GM12878 (cell line): ENCODE data around the gene C16orf92. TPM values are rescaled to one million over a fixed set of nuclear protein-coding genes. Genes with fewer than 3 reads are reported as not detected.
A peak's percentile ranks its signal among the peaks of the same experiment; 100 is the strongest.

ENCODE experiments used
- ATAC-seq: fragments of 200-7000 bp; cut with Tn5 transposase; 3 replicates; pipeline ENCODE4 v1.9.1; 2020; ENCODE audit warnings: mild to moderate bottlenecking, moderate library complexity
- BruUV-seq: library from RNA; stranded (reverse); fragments of 400-500 nt; replicated peaks from 2 replicates; lab custom pipeline; 2021; lab: Mats Ljungman, UMichigan
- CTCF ChIA-PET: fragments of 300-600 bp; sonication (Branson Sonifier 250); formaldehyde crosslinking; extraction: SDS; loops from one replicate; lab custom pipeline; 2021; ENCODE audit warnings: inconsistent platforms; lab: Yijun Ruan, JAX
- POLR2A ChIA-PET: fragments of 350-600 bp; formaldehyde crosslinking; extraction: SDS; loops from one replicate; lab custom pipeline; 2021; ENCODE audit warnings: inconsistent platforms; lab: Charles Lee
- RAD21 ChIA-PET: fragments of 300-600 bp; sonication (Branson Sonifier 250); formaldehyde crosslinking; loops from one replicate; lab custom pipeline; 2023; ENCODE audit warnings: antibody characterized with exemption; ENCODE audit not compliant: unreplicated experiment; lab: Charles Lee
- SMC1A ChIA-PET: fragments of 300-600 bp; sonication (Branson Sonifier 250); formaldehyde crosslinking; loops from one replicate; lab custom pipeline; 2023; ENCODE audit not compliant: unreplicated experiment, uncharacterized antibody; lab: Charles Lee
- DNase-seq: peaks from one replicate; pipeline ENCODE4 v3.0.0-alpha.2; 2011; ENCODE audit warnings: low read depth, low spot score
- FAIRE-seq: peaks from 3 replicates; lab custom pipeline; 2011; peaks lifted over from hg19 to GRCh38; lab: Jason Lieb, UNC
- H2AFZ ChIP-seq: 2 replicates; pipeline ENCODE4 v1.6.0; 2011; ENCODE audit warnings: low read depth, low read length, control low read depth; ENCODE audit not compliant: control insufficient read depth
- H3K27ac ChIP-seq: 2 replicates; pipeline ENCODE4 v1.5.1; 2011; ENCODE audit warnings: control low read depth; ENCODE audit not compliant: control insufficient read depth, insufficient read depth
- H3K27me3 ChIP-seq, 2 experiments: replicated peaks in 1 of 2; 2 replicates each; pipeline versions ENCODE4 v1.6.0 to v1.6.1; 2011; ENCODE audit warnings: low read length in 1 of 2; ENCODE audit not compliant: control insufficient read depth in 2 of 2, insufficient read depth in 2 of 2
- H3K36me3 ChIP-seq, 2 experiments: 2 replicates each; pipeline ENCODE4 v1.5.1; 2011; ENCODE audit warnings: low read length in 1 of 2; ENCODE audit not compliant: control insufficient read depth in 2 of 2, insufficient read depth in 2 of 2
- H3K4me1 ChIP-seq: 2 replicates; pipeline ENCODE4 v1.6.1; 2011; ENCODE audit warnings: mild to moderate bottlenecking, low read length, moderate library complexity, mixed read lengths; ENCODE audit not compliant: control insufficient read depth, insufficient read depth
- H3K4me2 ChIP-seq: 2 replicates; pipeline ENCODE4 v1.6.0; 2011; ENCODE audit warnings: control low read depth; ENCODE audit not compliant: control insufficient read depth, insufficient read depth
- H3K4me3 ChIP-seq: fragments of 200-600 bp; sonication (generic); 2 replicates; pipeline ENCODE4 v1.5.1; 2016
- H3K79me2 ChIP-seq: 2 replicates; pipeline ENCODE4 v1.6.0; 2011; ENCODE audit warnings: low read length; ENCODE audit not compliant: control insufficient read depth, insufficient read depth
- H3K9ac ChIP-seq: 2 replicates; pipeline ENCODE4 v1.8.0; 2011; ENCODE audit warnings: low read length, control low read depth, mixed read lengths; ENCODE audit not compliant: control insufficient read depth, insufficient read depth
- H3K9me3 ChIP-seq: replicated peaks from 3 replicates; pipeline ENCODE4 v1.5.1; 2011; ENCODE audit warnings: mild to moderate bottlenecking, low read length; ENCODE audit not compliant: control insufficient read depth, insufficient read depth
- H4K20me1 ChIP-seq: 2 replicates; pipeline ENCODE4 v1.6.0; 2011; ENCODE audit not compliant: control insufficient read depth, insufficient read depth
- BCLAF1 ChIP-seq: fragments of 450-650 bp; IDR thresholded peaks from 2 replicates; pipeline ENCODE4 v1.6.1; 2017; ENCODE audit warnings: antibody characterized with exemption, mild to moderate bottlenecking, moderate library complexity
- NR2C2 ChIP-seq: IDR thresholded peaks from 2 replicates; pipeline ENCODE4 v1.6.1; 2011; ENCODE audit warnings: borderline replicate concordance, low read depth; ENCODE audit not compliant: control insufficient read depth, insufficient read length
- POLR2A ChIP-seq: IDR thresholded peaks from 2 replicates; pipeline ENCODE4 v1.6.1; 2011; ENCODE audit warnings: low read depth, mild to moderate bottlenecking, low read length
- WGBS: methylation state at CpG from one replicate; pipeline ENCODE4 v1.1.6; 2016; ENCODE audit warnings: low lambda C conversion rate; ENCODE audit not compliant: insufficient replicate concordance, insufficient coverage; ENCODE audit errors: missing lambda C conversion rate; 5-methylcytosine and 5-hydroxymethylcytosine counted together
- in situ Hi-C: fragments of 300-500 bp; cut with MboI; formaldehyde crosslinking; loops from 9 replicates; pipeline ENCODE4 v1.14.3; 2018; ENCODE audit warnings: mixed read lengths
- intact Hi-C: fragments of 100-400 bp; cut with micrococcal nuclease; formaldehyde crosslinking; loops from one replicate; pipeline ENCODE4 v1.14.2; 2022; ENCODE audit not compliant: unreplicated experiment
- polyA plus RNA-seq, 11 experiments: library from polyadenylated mRNA; depleted of rRNA in 4 of 11; unstranded in 6 of 11; stranded (reverse) in 5 of 11; fragments of >200 nt; fragmentation: Nextera tagmentation in 4 of 11; fragmentation: Illumina TruSeq in 1 of 11; extraction: Ambion mirVana in 4 of 11; extraction: Trizol in 1 of 11; gene quantifications; 1 replicate in 1 of 11; 2 replicates in 10 of 11; pipeline versions ENCODE4 v1.2.1 to v1.2.3, GENCODE V29; 2011 to 2016; ENCODE audit warnings: inconsistent platforms in 2 of 11, missing spikeins in 2 of 11, low read depth in 1 of 11
- total RNA-seq, 4 experiments: library from RNA; depleted of rRNA in 3 of 4; stranded (reverse); fragments of >200 nt in 3 of 4; fragmentation: Illumina TruSeq in 1 of 4; extraction: Trizol in 1 of 4; gene quantifications; 2 replicates each; pipeline versions ENCODE4 v1.2.1 to v1.2.3, GENCODE V29; 2013 to 2021
- TF ChIP-seq, protein P1 (sequence below): IDR thresholded peaks from 2 replicates; pipeline ENCODE4 v1.6.1; 2011; ENCODE audit warnings: borderline replicate concordance, low read depth, mild to moderate bottlenecking, moderate library complexity, low read length; ENCODE audit not compliant: insufficient read depth, poor library complexity, severe bottlenecking

Gene C16orf92
- total and polyA plus RNA-seq, 10 of the 15 experiments (the other 5 are each of a cell fraction or from before 2014, with no cell fraction given) = not detected

DNA sequence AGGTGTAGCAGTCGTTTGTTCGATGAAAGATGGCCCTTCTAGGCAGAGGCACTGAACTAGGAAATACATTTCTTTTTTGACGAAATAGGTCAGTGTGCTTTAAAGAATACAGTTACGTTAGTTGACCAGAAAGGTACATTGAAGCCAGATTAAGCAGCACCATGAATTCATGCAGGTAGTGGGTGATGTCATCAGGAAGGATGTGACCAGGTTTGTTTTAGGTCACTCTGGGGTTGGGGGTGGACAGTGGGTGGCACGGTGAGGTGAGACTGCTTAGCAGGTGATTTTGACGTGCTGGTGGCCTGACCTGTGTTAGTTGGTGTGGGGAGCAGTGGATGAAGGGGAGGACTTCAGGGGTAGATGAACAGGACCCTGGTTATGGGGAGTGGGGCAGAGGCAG lies 23.4 kb upstream of the C16orf92 start (continued):
- TF ChIP-seq BCLAF1 = no peak
- TF ChIP-seq, protein P1, sequence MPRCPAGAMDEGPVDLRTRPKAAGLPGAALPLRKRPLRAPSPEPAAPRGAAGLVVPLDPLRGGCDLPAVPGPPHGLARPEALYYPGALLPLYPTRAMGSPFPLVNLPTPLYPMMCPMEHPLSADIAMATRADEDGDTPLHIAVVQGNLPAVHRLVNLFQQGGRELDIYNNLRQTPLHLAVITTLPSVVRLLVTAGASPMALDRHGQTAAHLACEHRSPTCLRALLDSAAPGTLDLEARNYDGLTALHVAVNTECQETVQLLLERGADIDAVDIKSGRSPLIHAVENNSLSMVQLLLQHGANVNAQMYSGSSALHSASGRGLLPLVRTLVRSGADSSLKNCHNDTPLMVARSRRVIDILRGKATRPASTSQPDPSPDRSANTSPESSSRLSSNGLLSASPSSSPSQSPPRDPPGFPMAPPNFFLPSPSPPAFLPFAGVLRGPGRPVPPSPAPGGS = no peak
- TF ChIP-seq, all 136 proteins: peak for 0

DNA sequence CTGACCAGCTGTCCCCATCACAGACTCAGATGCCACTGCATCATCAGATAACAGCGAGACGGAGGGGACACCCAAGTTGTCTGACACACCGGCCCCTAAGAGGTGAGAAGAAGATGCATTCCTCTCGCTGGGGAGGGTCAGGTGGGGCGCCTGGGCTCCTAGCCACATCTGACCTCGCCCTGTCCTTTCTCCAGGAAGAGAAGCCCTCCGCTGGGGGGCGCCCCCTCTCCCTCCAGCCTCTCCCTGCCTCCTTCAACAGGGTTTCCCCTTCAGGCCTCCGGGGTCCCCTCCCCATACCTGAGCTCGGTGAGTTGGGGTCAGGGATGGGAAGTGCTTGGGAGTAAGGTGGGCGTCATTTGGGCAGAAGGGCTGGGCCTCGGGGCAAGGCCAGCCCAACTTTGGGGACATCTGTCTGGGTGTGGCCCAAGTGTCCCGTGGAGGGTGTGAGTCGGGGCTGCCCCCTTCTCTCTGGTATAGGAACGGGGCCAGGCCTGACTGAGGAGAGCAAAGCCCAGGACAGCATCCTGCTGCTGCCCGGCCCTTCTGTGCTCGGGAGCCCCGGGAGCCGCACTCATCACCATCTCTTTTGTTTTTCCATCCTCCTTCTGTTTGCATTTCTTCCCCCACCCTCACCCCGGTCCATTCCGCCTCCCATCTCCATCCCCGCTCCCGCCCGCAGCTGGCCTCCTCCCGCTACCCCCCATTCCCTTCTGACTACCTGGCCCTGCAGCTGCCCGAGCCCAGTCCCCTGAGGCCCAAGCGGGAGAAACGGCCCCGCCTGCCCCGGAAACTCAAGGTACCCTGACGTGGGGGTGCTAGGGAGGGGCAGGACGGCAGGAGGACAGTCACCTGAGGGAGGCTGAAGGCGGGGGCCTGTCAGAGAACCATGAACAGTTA lies 22.0 kb upstream of the C16orf92 start:
- TF ChIP-seq NR2C2 = no peak
- TF ChIP-seq POLR2A = 0 out of 2 replicates have a peak, but pooled peaks have one; percentile 32
- Histone ChIP-seq H3K36me3 (peaks cover 0 to 8% of the 10 kb centered on the region in 2 experiments), H3K27me3 (no peaks in the 10 kb centered on the region), H3K9ac (no peak overlapping the region), H2AFZ (no peak overlapping the region), H3K4me1 (peaks cover 3% of the 10 kb centered on the region; the same call in 1 of the 2 replicates), H3K27ac (no peak overlapping the region), H3K9me3 (no peaks in the 10 kb centered on the region), H3K4me3 (no peak overlapping the region), H3K4me2 (no peak overlapping the region), H3K79me2 (peaks cover 10% of the 10 kb centered on the region), H4K20me1 (no peaks in the 10 kb centered on the region)
- ATAC-seq (no peak), FAIRE-seq (no peak), DNase-seq (no peak)
- intact Hi-C loops (no loop called here), in situ Hi-C loops (loop anchor here (25.0 kb wide), 1 partner anchor 889 kb away; no protein-coding TSS in a partner anchor)
- CTCF ChIA-PET = interaction anchor here (1.0 kb wide), 1 partner anchor 91 kb away, joined by 3 read pairs; the partner anchor contains the start of gene TBX6
- POLR2A ChIA-PET = no interaction called here
- no TSS peak for BruUV-seq
- SMC1A ChIA-PET = no interaction called here
- RAD21 ChIA-PET = no interaction called here
- 85% methylated on average over 24 of the region's 33 CpGs for WGBS
